Mesodermal cell (in vitro differentiated cells): Measurements from ENCODE around the gene HOXB8.

ENCODE experiments used
- H3K27ac ChIP-seq: 2 replicates; pipeline ENCODE4 v1.7.0; 2013; ENCODE audit warnings: mild to moderate bottlenecking, low read depth, low read length, moderate library complexity; ENCODE audit not compliant: severe bottlenecking
- H3K36me3 ChIP-seq: 2 replicates; pipeline ENCODE4 v1.7.1; 2013; ENCODE audit warnings: mild to moderate bottlenecking, low read length, moderate library complexity; ENCODE audit not compliant: control insufficient read depth, insufficient read depth
- H3K4me1 ChIP-seq: one replicate; pipeline ENCODE4 v1.7.1; 2013; ENCODE audit warnings: mild to moderate bottlenecking, low read length; ENCODE audit not compliant: insufficient read depth, control insufficient read depth, poor library complexity, severe bottlenecking
- H3K4me3 ChIP-seq: 2 replicates; pipeline ENCODE4 v1.7.0; 2013; ENCODE audit warnings: low read length, control low read depth, mild to moderate bottlenecking; ENCODE audit not compliant: insufficient read depth, poor library complexity, severe bottlenecking; ENCODE audit errors: extremely low read depth
- H3K9me3 ChIP-seq: 2 replicates; pipeline ENCODE4 v1.7.1; 2013; ENCODE audit warnings: mild to moderate bottlenecking, low read length, moderate library complexity; ENCODE audit not compliant: control insufficient read depth
- WGBS, 2 experiments: methylation state at CpG; one replicate each; pipeline ENCODE4 v1.1.5; 2013; ENCODE audit warnings: missing lambda C conversion rate in 2 of 2; ENCODE audit not compliant: insufficient coverage in 2 of 2; 5-methylcytosine and 5-hydroxymethylcytosine counted together

The HOXB8 gene

GRCh38 chr17:48612854-48613691 lies 2.0 kb downstream of the HOXB8 start:
- H3K4me1 ChIP-seq, result peaks cover 18% of the 10 kb centered on the region
- H3K9me3 ChIP-seq, result no peaks in the 10 kb centered on the region
- no peaks in the 10 kb centered on the region for H3K36me3 ChIP-seq
- WGBS, 2 experiments, result 1% methylated on average over 38 to 51 of the region's 67 CpGs
- H3K4me3 ChIP-seq, result peak overlapping the region; percentile 45
- peak overlapping the region; percentile 83 for H3K27ac ChIP-seq

GRCh38 chr17:48612456-48612853 lies 2.6 kb downstream of the HOXB8 start:
- no peaks in the 10 kb centered on the region for H3K36me3 ChIP-seq
- WGBS, 2 experiments, result 0 to 1% methylated on average over 12 of the region's 15 CpGs
- H3K9me3 ChIP-seq, result no peaks in the 10 kb centered on the region
- H3K27ac ChIP-seq, result peak overlapping the region; percentile 83
- H3K4me3 ChIP-seq, result peak overlapping the region; percentile 45
- H3K4me1 ChIP-seq, result peaks cover 18% of the 10 kb centered on the region

GRCh38 chr17:48611681-48612455 lies 3.2 kb downstream of the HOXB8 start:
- H3K36me3 ChIP-seq, result no peaks in the 10 kb centered on the region
- peak overlapping the region; percentile 45 for H3K4me3 ChIP-seq
- WGBS, 2 experiments, result 3 to 4% methylated on average over 13 to 21 of the region's 36 CpGs
- peak overlapping the region; percentile 83 for H3K27ac ChIP-seq
- H3K4me1 ChIP-seq, result peaks cover 18% of the 10 kb centered on the region
- no peaks in the 10 kb centered on the region for H3K9me3 ChIP-seq

GRCh38 chr17:48611213-48611612 lies 3.9 kb downstream of the HOXB8 start:
- peak overlapping the region; percentile 45 for H3K4me3 ChIP-seq
- no peaks in the 10 kb centered on the region for H3K36me3 ChIP-seq
- no peaks in the 10 kb centered on the region for H3K9me3 ChIP-seq
- WGBS, 2 experiments, result 6 to 8% methylated on average over 11 to 17 of the region's 22 CpGs
- peaks cover 18% of the 10 kb centered on the region for H3K4me1 ChIP-seq
- H3K27ac ChIP-seq, result peak overlapping the region; percentile 83

GRCh38 chr17:48610282-48611211 lies 4.5 kb downstream of the HOXB8 start, which contains the start of gene HOXB7:
Gene HOXB7 (minus strand): TSS chr17:48611017. CDS start chr17:48610918, 99 bp downstream.
- Histone ChIP-seq H3K36me3 (no peaks in the 10 kb centered on the region), H3K9me3 (no peaks in the 10 kb centered on the region), H3K4me3 (peak within 1 kb of the TSS; percentile 45), H3K4me1 (peaks cover 18% of the 10 kb centered on the region), H3K27ac (peak within 1 kb of the TSS; percentile 83)
- WGBS, 2 experiments, result 1 to 3% methylated on average over 49 to 57 of the region's 79 CpGs

DNA sequence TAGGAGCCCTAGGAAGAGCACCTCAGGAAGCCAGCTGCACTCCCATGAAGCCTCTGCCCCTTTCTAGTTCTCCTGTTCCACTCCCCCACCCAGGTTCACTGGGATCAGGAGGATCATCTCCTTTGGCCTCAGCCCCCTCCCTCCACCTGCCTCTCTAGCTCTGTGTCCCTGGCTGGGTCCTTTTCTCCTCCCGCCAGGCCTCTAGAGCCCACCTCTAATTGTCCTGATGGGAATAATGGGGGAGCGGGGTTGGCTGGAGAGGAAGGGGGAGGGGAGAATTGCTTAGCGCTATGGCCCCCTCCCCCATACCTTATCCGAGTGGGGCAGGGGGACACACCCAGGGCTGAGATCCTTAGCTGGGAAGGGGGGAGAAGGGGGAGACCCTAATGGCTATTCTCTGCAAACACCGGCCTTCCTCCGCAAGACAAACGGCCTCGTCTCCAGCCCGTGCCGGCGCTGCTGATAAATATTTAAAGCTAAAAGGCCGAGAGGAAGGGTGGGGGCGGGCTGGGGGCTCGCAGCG lies 5.3 kb downstream of the HOXB8 start:
- Histone ChIP-seq H3K4me3 (peak overlapping the region; percentile 45), H3K9me3 (no peaks in the 10 kb centered on the region), H3K4me1 (peaks cover 18% of the 10 kb centered on the region), H3K36me3 (no peaks in the 10 kb centered on the region), H3K27ac (peak overlapping the region; percentile 83)
- WGBS, 2 experiments, result 0% methylated on average over 11 of the region's 15 CpGs; no CpG with 5 or more reads in 1 of the 2 experiments

GRCh38 chr17:48609033-48609432 lies 6.1 kb downstream of the HOXB8 start:
- no peaks in the 10 kb centered on the region for H3K9me3 ChIP-seq
- H3K4me1 ChIP-seq, result peaks cover 18% of the 10 kb centered on the region
- peak overlapping the region; percentile 83 for H3K27ac ChIP-seq
- H3K36me3 ChIP-seq, result no peaks in the 10 kb centered on the region
- H3K4me3 ChIP-seq, result no peak overlapping the region

GRCh38 chr17:48608494-48608834 lies 6.6 kb downstream of the HOXB8 start:
- Histone ChIP-seq H3K36me3 (no peaks in the 10 kb centered on the region), H3K27ac (peak overlapping the region; percentile 83), H3K4me1 (peaks cover 18% of the 10 kb centered on the region), H3K4me3 (no peak overlapping the region), H3K9me3 (no peaks in the 10 kb centered on the region)
- WGBS, 2 experiments, result 100% methylated on average over 1 of the region's 1 CpG; no CpG with 5 or more reads in 1 of the 2 experiments

DNA sequence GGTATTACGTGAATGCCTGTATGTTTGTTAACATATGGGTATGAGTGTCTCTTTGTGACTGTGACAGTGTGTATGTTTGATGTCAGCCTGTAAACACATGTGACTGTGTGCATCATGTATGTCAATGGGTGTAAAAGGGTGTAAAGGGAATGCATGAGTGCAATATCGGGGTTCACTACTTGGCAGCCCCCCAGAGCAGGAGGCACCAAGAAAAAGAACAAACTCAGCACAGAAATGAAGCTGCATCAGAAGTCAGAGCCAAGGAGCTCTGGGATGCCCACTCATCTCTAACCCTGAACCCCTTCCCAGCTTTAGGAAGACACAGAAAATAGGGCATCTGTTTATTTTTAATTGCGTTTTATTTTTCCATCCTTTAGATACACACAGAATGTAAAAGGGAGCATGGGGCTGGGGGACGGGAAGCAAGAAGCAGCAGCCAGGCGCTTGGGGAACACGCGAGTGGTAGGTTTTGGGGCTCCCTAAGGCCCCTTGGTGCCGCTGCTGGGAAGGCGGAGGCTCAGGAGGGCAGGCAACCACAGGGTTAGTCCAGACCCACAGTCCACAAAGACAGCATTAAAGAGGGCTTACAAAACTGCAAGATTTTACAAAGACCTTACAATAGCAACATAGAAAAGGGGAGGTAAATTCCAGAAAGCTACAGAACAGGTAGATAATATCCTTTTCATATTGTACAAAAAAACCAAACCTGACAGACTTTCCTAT lies 8.0 kb downstream of the HOXB8 start:
- H3K9me3 ChIP-seq, result no peaks in the 10 kb centered on the region
- H3K4me1 ChIP-seq, result peaks cover 18% of the 10 kb centered on the region
- peak overlapping the region; percentile 73 for H3K27ac ChIP-seq
- H3K4me3 ChIP-seq, result no peak overlapping the region
- H3K36me3 ChIP-seq, result no peaks in the 10 kb centered on the region
- WGBS, 2 experiments, result 21 to 41% methylated on average over 5 to 6 of the region's 9 CpGs
